ENCODE measurements around the gene ANO2.

Gene ANO2

GRCh38 chr12:5588176-5588575 is 356.9 kb downstream of the ANO2 start:
- ATAC-seq, result no peak
- TF ChIP-seq ZNF8 (CRISPR knock-in tag; IDR thresholded peaks at IDR 0.05), result no peak
- TF ChIP-seq SNAI2 (CRISPR knock-in tag; IDR thresholded peaks at IDR 0.05), result no peak
- no peak for TF ChIP-seq ARNTL (CRISPR knock-in tag; IDR thresholded peaks at IDR 0.05; ENCODE audit: borderline replicate concordance, low read depth)
- TF ChIP-seq POU6F1 (CRISPR knock-in tag; IDR thresholded peaks at IDR 0.05; ENCODE audit: borderline replicate concordance, low read depth), result no peak
- no peak for TF ChIP-seq ZC3H10 (CRISPR knock-in tag; IDR thresholded peaks at IDR 0.05)
- no peak for TF ChIP-seq ESRRG (CRISPR knock-in tag; IDR thresholded peaks at IDR 0.05)
- TF ChIP-seq ZNF70 (CRISPR knock-in tag; IDR thresholded peaks at IDR 0.05), result no peak

GRCh38 chr12:5587711-5588121 is 357.3 kb downstream of the ANO2 start:
- no peak for ATAC-seq
- TF ChIP-seq CSDC2 (CRISPR knock-in tag; IDR thresholded peaks at IDR 0.05) (no peak), ZNF565 (CRISPR knock-in tag; conservative IDR thresholded peaks at IDR 0.05; ENCODE audit: low read depth) (no peak), ZNF8 (CRISPR knock-in tag; IDR thresholded peaks at IDR 0.05) (no peak), CSRNP3 (CRISPR knock-in tag; IDR thresholded peaks at IDR 0.05) (no peak), ZC3H10 (CRISPR knock-in tag; IDR thresholded peaks at IDR 0.05) (no peak), GLIS3 (CRISPR knock-in tag; IDR thresholded peaks at IDR 0.05) (no peak), POU6F1 (CRISPR knock-in tag; IDR thresholded peaks at IDR 0.05; ENCODE audit: borderline replicate concordance, low read depth) (no peak), TOX (CRISPR knock-in tag; IDR thresholded peaks at IDR 0.05; ENCODE audit: borderline replicate concordance) (no peak), OSR1 (CRISPR knock-in tag; IDR thresholded peaks at IDR 0.05) (no peak), ZNF70 (CRISPR knock-in tag; IDR thresholded peaks at IDR 0.05) (no peak), ARNTL (CRISPR knock-in tag; IDR thresholded peaks at IDR 0.05; ENCODE audit: borderline replicate concordance, low read depth) (no peak)

- TF ChIP-seq OSR1 (CRISPR knock-in tag; IDR thresholded peaks at IDR 0.05) (no peak), CREB5 (CRISPR knock-in tag; IDR thresholded peaks at IDR 0.05; ENCODE audit: low read depth) (no peak), TOX (CRISPR knock-in tag; IDR thresholded peaks at IDR 0.05; ENCODE audit: borderline replicate concordance) (no peak), RARB (CRISPR knock-in tag; IDR thresholded peaks at IDR 0.05) (no peak), PPARA (CRISPR knock-in tag; IDR thresholded peaks at IDR 0.05; ENCODE audit: borderline replicate concordance) (no peak), ISL1 (CRISPR knock-in tag; IDR thresholded peaks at IDR 0.05) (no peak), BACH2 (CRISPR knock-in tag; IDR thresholded peaks at IDR 0.05; ENCODE audit: borderline replicate concordance) (no peak), PATZ1 (CRISPR knock-in tag; IDR thresholded peaks at IDR 0.05; ENCODE audit: borderline replicate concordance) (no peak), TCF4 (CRISPR knock-in tag; IDR thresholded peaks at IDR 0.05; ENCODE audit: borderline replicate concordance) (no peak), ZFP30 (CRISPR knock-in tag; IDR thresholded peaks at IDR 0.05) (no peak), ARNTL (CRISPR knock-in tag; IDR thresholded peaks at IDR 0.05; ENCODE audit: borderline replicate concordance, low read depth) (no peak), ZFP3 (CRISPR knock-in tag; IDR thresholded peaks at IDR 0.05) (no peak), GLIS3 (CRISPR knock-in tag; IDR thresholded peaks at IDR 0.05) (no peak), CSDC2 (CRISPR knock-in tag; IDR thresholded peaks at IDR 0.05) (no peak), ZC3H10 (CRISPR knock-in tag; IDR thresholded peaks at IDR 0.05) (no peak), ESRRG (CRISPR knock-in tag; IDR thresholded peaks at IDR 0.05) (no peak)
- ATAC-seq, result no peak
These were observed 358.9 kb downstream of the ANO2 start for GRCh38 chr12:5586201-5586600.

Data from SK-N-SH treated with all-trans-retinoic acid at 6 μM for 48 hours (cell line).